KMS-11 (cell line): Measurements from ENCODE around the gene CRIM1.

Experiments
- H2AFZ ChIP-seq: fragments of 200-600 bp; sonication (generic); 2 replicates; pipeline ENCODE4 v1.6.1; 2016; ENCODE audit warnings: antibody characterized with exemption, mixed run types, low read depth
- H3K27ac ChIP-seq: fragments of 200-600 bp; sonication (generic); 2 replicates; pipeline ENCODE4 v1.6.1; 2016; ENCODE audit warnings: mild to moderate bottlenecking, mixed run types
- H3K27me3 ChIP-seq: fragments of 200-600 bp; sonication (generic); 2 replicates; pipeline ENCODE4 v1.6.1; 2017; ENCODE audit warnings: mild to moderate bottlenecking, low read depth, mixed run types, moderate library complexity; ENCODE audit not compliant: insufficient read depth
- H3K36me3 ChIP-seq: fragments of 200-600 bp; sonication (generic); 2 replicates; pipeline ENCODE4 v1.6.1; 2017; ENCODE audit warnings: mild to moderate bottlenecking, mixed run types; ENCODE audit not compliant: insufficient read depth
- H3K4me1 ChIP-seq: fragments of 200-600 bp; sonication (generic); 2 replicates; pipeline ENCODE4 v1.6.1; 2016; ENCODE audit warnings: mild to moderate bottlenecking, low read depth, mixed run types; ENCODE audit not compliant: poor library complexity, severe bottlenecking
- H3K4me2 ChIP-seq: fragments of 200-600 bp; sonication (generic); 2 replicates; pipeline ENCODE4 v1.7.0; 2016; ENCODE audit warnings: mild to moderate bottlenecking, mixed run types
- H3K4me3 ChIP-seq: fragments of 200-600 bp; sonication (generic); IDR thresholded peaks from 2 replicates; pipeline ENCODE4 v1.6.1; 2017; ENCODE audit warnings: low read depth, low read length, mixed read lengths; ENCODE audit not compliant: insufficient read depth
- H3K79me2 ChIP-seq: fragments of 200-600 bp; sonication (generic); 2 replicates; pipeline ENCODE4 v1.6.1; 2016; ENCODE audit warnings: low read depth, mixed run types; ENCODE audit not compliant: insufficient read depth
- H3K9ac ChIP-seq: fragments of 200-600 bp; sonication (generic); 2 replicates; pipeline ENCODE4 v1.6.1; 2016; ENCODE audit warnings: mild to moderate bottlenecking, mixed run types
- H4K20me1 ChIP-seq: fragments of 200-600 bp; sonication (generic); 2 replicates; pipeline ENCODE4 v1.6.1; 2016; ENCODE audit warnings: mild to moderate bottlenecking, mixed run types; ENCODE audit not compliant: insufficient read depth
- TF ChIP-seq, protein P1 (sequence below): fragments of 200-600 bp; sonication (generic); conservative IDR thresholded peaks from 2 replicates; pipeline ENCODE4 v1.6.1; 2017; ENCODE audit warnings: low read depth, mild to moderate bottlenecking, antibody characterized with exemption, low read length, moderate library complexity, mixed read lengths

CRIM1 gene

DNA sequence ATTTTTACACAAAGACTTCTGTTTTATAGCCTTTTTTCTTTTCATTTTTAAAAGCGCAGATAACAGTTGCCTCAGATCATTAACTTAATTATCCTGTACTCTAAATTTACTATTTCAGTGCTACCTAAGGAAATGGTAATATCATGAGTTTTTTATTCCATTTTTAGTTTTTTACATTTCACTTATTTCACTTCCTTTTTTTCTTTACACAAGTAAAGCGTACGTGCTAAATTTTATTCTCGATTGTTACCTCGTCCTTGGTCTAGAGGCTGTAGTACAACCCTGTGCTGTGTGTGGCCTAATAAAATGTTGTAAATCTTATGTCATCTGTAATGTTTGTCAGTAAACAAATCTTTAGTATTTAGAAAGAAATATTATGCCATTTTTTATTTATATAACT is 49.2 kb downstream of the CRIM1 start:
- Histone ChIP-seq H3K4me1 (no peaks in the 10 kb centered on the region), H3K27me3 (no peaks in the 10 kb centered on the region), H3K4me2 (no peak overlapping the region), H3K27ac (no peak overlapping the region), H3K79me2 (no peaks in the 10 kb centered on the region), H2AFZ (no peak overlapping the region), H3K36me3 (no peaks in the 10 kb centered on the region), H3K4me3 (no peak overlapping the region), H3K9ac (no peak overlapping the region), H4K20me1 (no peaks in the 10 kb centered on the region)
- TF ChIP-seq, protein P1, sequence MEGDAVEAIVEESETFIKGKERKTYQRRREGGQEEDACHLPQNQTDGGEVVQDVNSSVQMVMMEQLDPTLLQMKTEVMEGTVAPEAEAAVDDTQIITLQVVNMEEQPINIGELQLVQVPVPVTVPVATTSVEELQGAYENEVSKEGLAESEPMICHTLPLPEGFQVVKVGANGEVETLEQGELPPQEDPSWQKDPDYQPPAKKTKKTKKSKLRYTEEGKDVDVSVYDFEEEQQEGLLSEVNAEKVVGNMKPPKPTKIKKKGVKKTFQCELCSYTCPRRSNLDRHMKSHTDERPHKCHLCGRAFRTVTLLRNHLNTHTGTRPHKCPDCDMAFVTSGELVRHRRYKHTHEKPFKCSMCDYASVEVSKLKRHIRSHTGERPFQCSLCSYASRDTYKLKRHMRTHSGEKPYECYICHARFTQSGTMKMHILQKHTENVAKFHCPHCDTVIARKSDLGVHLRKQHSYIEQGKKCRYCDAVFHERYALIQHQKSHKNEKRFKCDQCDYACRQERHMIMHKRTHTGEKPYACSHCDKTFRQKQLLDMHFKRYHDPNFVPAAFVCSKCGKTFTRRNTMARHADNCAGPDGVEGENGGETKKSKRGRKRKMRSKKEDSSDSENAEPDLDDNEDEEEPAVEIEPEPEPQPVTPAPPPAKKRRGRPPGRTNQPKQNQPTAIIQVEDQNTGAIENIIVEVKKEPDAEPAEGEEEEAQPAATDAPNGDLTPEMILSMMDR = no peak

DNA sequence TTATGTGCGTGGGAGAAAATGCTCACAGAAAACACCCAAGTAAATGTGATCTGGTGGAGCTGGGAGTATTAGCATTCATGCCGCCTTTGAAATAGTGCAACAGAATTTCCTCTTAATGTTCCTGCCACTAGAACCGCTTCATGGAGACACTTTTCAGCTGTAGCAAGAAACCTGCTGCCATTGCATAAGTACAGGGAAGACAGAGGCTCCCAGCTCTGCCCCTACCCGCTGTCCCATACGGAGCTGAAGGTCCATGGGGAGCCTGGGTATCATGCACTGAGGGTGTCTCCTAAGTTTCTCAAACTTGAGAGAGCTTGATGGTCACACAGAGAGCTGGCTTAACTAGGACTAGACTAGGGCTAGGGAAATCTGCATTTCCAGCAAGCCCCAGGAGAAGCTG is 49.6 kb downstream of the CRIM1 start:
- no peaks in the 10 kb centered on the region for H3K79me2 ChIP-seq
- TF ChIP-seq, protein P1 = no peak
- H3K36me3 ChIP-seq = no peaks in the 10 kb centered on the region
- no peak overlapping the region for H3K27ac ChIP-seq
- H3K9ac ChIP-seq = no peak overlapping the region
- H4K20me1 ChIP-seq = no peaks in the 10 kb centered on the region
- no peaks in the 10 kb centered on the region for H3K4me1 ChIP-seq
- H2AFZ ChIP-seq = no peak overlapping the region
- H3K4me3 ChIP-seq = no peak overlapping the region
- H3K4me2 ChIP-seq = no peak overlapping the region
- no peaks in the 10 kb centered on the region for H3K27me3 ChIP-seq

DNA sequence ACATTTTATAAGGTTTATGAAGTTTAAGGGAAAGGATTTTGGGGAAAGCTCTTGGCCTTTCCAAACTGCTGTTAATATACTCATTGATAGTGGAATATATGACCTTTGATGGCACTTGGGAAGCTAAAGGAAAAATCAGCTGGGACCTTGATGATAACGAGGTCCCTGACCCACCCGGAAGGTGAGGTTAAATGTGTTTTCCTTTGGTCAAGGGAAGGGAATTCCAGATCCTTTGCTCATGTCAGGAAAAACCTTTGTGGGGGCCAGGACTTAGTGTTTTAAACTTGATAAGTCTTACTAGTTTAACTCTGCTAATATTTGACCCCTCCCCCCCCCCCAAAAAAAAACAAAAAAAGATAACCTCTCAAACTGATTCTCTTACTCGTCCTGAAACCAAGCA is 50.7 kb downstream of the CRIM1 start:
- Histone ChIP-seq H3K36me3 (no peaks in the 10 kb centered on the region), H3K4me3 (no peak overlapping the region), H3K9ac (no peak overlapping the region), H3K4me2 (no peak overlapping the region), H4K20me1 (no peaks in the 10 kb centered on the region), H2AFZ (no peak overlapping the region), H3K4me1 (no peaks in the 10 kb centered on the region), H3K27ac (no peak overlapping the region), H3K79me2 (no peaks in the 10 kb centered on the region), H3K27me3 (no peaks in the 10 kb centered on the region)
- TF ChIP-seq, protein P1 = no peak

DNA sequence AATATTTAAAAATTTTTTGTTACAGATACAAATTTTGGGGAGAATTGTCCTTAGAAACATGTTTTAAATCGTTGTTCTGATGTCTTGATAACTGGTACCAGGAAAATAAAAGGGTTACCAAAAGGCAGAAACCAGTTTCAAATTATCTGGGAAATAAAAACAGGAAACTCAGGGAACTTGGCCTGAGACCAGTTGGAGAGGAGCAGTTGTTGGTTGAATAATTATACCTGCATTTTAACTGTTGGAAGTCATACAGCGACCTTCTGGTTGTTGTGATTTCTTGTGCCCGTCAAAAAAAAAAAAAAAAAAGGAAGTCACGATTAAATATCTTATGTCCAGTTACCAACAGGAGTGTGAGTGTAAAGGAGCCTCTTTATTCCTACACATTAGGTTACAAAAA is 51.8 kb downstream of the CRIM1 start:
- no peak overlapping the region for H3K4me3 ChIP-seq
- no peak overlapping the region for H3K9ac ChIP-seq
- H4K20me1 ChIP-seq = no peaks in the 10 kb centered on the region
- H3K79me2 ChIP-seq = no peaks in the 10 kb centered on the region
- no peak overlapping the region for H3K27ac ChIP-seq
- TF ChIP-seq, protein P1 = no peak
- no peak overlapping the region for H3K4me2 ChIP-seq
- H3K4me1 ChIP-seq = no peaks in the 10 kb centered on the region
- no peaks in the 10 kb centered on the region for H3K36me3 ChIP-seq
- H2AFZ ChIP-seq = no peak overlapping the region
- no peaks in the 10 kb centered on the region for H3K27me3 ChIP-seq
